Smooth muscle cell (in vitro differentiated cells): ENCODE results near the gene PPP2R3A. TPM values are rescaled to one million over a fixed set of nuclear protein-coding genes. Genes with fewer than 3 reads are reported as not detected.

Experiments used
- DNase-seq: peaks from one replicate; lab custom pipeline; 2025; ENCODE audit not compliant: unreplicated experiment; lab: John Stamatoyannopoulos, UW
- H2AFZ ChIP-seq: fragments of 200-600 bp; sonication (generic); 2 replicates; pipeline ENCODE4 v1.6.0; 2016; ENCODE audit warnings: antibody characterized with exemption, low read depth, mild to moderate bottlenecking
- H3F3A ChIP-seq: fragments of 200-600 bp; sonication (generic); 2 replicates; pipeline ENCODE4 v1.6.0; 2017; ENCODE audit warnings: antibody characterized with exemption, low read depth
- H3K27ac ChIP-seq: fragments of 200-600 bp; sonication (generic); 2 replicates; pipeline ENCODE4 v1.5.1; 2016; ENCODE audit warnings: low read depth, mild to moderate bottlenecking
- H3K27me3 ChIP-seq: fragments of 200-600 bp; sonication (generic); 2 replicates; pipeline ENCODE4 v1.6.1; 2016; ENCODE audit warnings: low read depth, mild to moderate bottlenecking
- H3K36me3 ChIP-seq: fragments of 200-600 bp; sonication (generic); 2 replicates; pipeline ENCODE4 v1.5.1; 2016; ENCODE audit warnings: low read depth
- H3K4me1 ChIP-seq: fragments of 200-600 bp; sonication (generic); 2 replicates; pipeline ENCODE4 v1.5.1; 2016; ENCODE audit warnings: low read depth
- H3K4me2 ChIP-seq: fragments of 200-600 bp; sonication (generic); 2 replicates; pipeline ENCODE4 v1.6.0; 2016; ENCODE audit warnings: mild to moderate bottlenecking
- H3K4me3 ChIP-seq: fragments of 200-600 bp; sonication (generic); 2 replicates; pipeline ENCODE4 v1.5.1; 2016; ENCODE audit warnings: mild to moderate bottlenecking
- H3K79me2 ChIP-seq: fragments of 200-600 bp; sonication (generic); 2 replicates; pipeline ENCODE4 v1.6.0; 2016; ENCODE audit warnings: low read depth, mild to moderate bottlenecking
- H3K9ac ChIP-seq: fragments of 200-600 bp; sonication (generic); 2 replicates; pipeline ENCODE4 v1.6.0; 2016; ENCODE audit warnings: low read depth
- H3K9me3 ChIP-seq: fragments of 200-600 bp; sonication (generic); replicated peaks from 2 replicates; pipeline ENCODE4 v1.5.1; 2016; ENCODE audit warnings: low read depth
- H4K20me1 ChIP-seq: fragments of 200-600 bp; sonication (generic); 2 replicates; pipeline ENCODE4 v1.6.0; 2016; ENCODE audit warnings: low read depth
- WGBS: methylation state at CpG from one replicate; pipeline ENCODE4 v1.1.7; 2016; ENCODE audit warnings: low lambda C conversion rate; 5-methylcytosine and 5-hydroxymethylcytosine counted together
- polyA plus RNA-seq: library from polyadenylated mRNA; unstranded; fragments of >200 nt; fragmentation: Nextera tagmentation; extraction: Ambion mirVana; gene quantifications from 2 replicates; pipeline ENCODE4 v1.2.1, GENCODE V29; 2016
- total RNA-seq: library from RNA; depleted of rRNA; stranded (reverse); fragments of >200 nt; gene quantifications from 2 replicates; pipeline ENCODE4 v1.2.3, GENCODE V29; 2014
- TF ChIP-seq, protein P1 (sequence below): fragments of 200-600 bp; sonication (generic); IDR thresholded peaks from 2 replicates; pipeline ENCODE4 v1.5.1; 2017; ENCODE audit warnings: borderline replicate concordance, mild to moderate bottlenecking, antibody characterized with exemption; ENCODE audit not compliant: insufficient read depth, poor library complexity, severe bottlenecking

The PPP2R3A gene
- total and polyA plus RNA-seq, 2 experiments from 2014 or later = 8.0 to 24.7 TPM

DNA sequence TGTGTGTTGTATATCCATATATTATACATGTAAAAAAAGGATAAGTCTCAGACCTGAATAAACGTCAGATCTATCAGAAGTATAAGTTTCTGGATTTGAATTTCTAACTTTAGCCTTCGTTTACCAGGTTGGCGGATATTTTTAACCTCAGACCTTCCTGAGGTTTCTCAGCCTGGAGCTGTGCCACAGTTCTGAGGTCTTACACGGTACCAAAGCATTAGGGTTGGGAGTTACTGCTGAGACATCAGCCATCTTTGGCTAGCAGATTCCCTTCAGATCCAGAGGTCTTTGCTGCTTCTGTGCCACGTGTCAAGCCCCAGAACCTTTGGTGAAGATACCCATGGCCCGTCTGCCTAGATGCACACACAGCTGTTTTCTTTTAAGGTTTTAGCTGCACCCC lies 84.7 kb downstream of the PPP2R3A start:
- DNase-seq = no peak
- H3K27me3 ChIP-seq = no peaks in the 10 kb centered on the region
- no peaks in the 10 kb centered on the region for H3K79me2 ChIP-seq
- no peaks in the 10 kb centered on the region for H4K20me1 ChIP-seq
- H3K4me3 ChIP-seq = no peak overlapping the region
- no peak overlapping the region for H2AFZ ChIP-seq
- TF ChIP-seq, protein P1, sequence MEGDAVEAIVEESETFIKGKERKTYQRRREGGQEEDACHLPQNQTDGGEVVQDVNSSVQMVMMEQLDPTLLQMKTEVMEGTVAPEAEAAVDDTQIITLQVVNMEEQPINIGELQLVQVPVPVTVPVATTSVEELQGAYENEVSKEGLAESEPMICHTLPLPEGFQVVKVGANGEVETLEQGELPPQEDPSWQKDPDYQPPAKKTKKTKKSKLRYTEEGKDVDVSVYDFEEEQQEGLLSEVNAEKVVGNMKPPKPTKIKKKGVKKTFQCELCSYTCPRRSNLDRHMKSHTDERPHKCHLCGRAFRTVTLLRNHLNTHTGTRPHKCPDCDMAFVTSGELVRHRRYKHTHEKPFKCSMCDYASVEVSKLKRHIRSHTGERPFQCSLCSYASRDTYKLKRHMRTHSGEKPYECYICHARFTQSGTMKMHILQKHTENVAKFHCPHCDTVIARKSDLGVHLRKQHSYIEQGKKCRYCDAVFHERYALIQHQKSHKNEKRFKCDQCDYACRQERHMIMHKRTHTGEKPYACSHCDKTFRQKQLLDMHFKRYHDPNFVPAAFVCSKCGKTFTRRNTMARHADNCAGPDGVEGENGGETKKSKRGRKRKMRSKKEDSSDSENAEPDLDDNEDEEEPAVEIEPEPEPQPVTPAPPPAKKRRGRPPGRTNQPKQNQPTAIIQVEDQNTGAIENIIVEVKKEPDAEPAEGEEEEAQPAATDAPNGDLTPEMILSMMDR = no peak
- H3F3A ChIP-seq = no peaks in the 10 kb centered on the region
- no peaks in the 10 kb centered on the region for H3K9me3 ChIP-seq
- H3K27ac ChIP-seq = no peak overlapping the region
- 65% methylated on average over 6 of the region's 6 CpGs for WGBS
- H3K9ac ChIP-seq = no peak overlapping the region
- H3K36me3 ChIP-seq = no peaks in the 10 kb centered on the region
- H3K4me2 ChIP-seq = no peak overlapping the region
- H3K4me1 ChIP-seq = no peaks in the 10 kb centered on the region

DNA sequence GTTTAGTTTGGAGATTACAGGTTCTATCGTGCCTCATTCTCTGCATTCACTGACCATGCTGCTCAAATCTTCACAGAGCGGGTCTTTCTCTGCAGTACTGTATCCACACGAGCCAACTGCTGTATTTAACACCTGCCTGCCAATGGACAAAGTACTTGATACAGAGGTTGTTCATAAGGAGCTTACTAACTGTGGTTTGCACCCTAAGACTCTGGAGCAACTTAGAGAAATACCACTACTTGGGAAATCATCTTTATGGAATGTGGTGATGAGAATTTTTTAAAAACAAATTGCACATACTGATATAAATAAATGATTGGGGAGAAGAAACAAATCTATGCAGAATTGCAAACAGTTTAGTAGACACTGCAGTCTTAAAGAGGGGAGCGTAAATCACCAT lies 90.0 kb downstream of the PPP2R3A start:
- no peaks in the 10 kb centered on the region for H3K9me3 ChIP-seq
- H3K4me1 ChIP-seq = no peaks in the 10 kb centered on the region
- no peaks in the 10 kb centered on the region for H3K27me3 ChIP-seq
- no peak overlapping the region for H3K4me3 ChIP-seq
- no peak overlapping the region for H3K27ac ChIP-seq
- no peaks in the 10 kb centered on the region for H4K20me1 ChIP-seq
- no peaks in the 10 kb centered on the region for H3K36me3 ChIP-seq
- no peak for DNase-seq
- no peak overlapping the region for H3K9ac ChIP-seq
- over 99% methylated on average over 4 of the region's 4 CpGs for WGBS
- TF ChIP-seq, protein P1 = no peak
- H2AFZ ChIP-seq = no peak overlapping the region
- H3K79me2 ChIP-seq = no peaks in the 10 kb centered on the region
- no peak overlapping the region for H3K4me2 ChIP-seq
- no peaks in the 10 kb centered on the region for H3F3A ChIP-seq

DNA sequence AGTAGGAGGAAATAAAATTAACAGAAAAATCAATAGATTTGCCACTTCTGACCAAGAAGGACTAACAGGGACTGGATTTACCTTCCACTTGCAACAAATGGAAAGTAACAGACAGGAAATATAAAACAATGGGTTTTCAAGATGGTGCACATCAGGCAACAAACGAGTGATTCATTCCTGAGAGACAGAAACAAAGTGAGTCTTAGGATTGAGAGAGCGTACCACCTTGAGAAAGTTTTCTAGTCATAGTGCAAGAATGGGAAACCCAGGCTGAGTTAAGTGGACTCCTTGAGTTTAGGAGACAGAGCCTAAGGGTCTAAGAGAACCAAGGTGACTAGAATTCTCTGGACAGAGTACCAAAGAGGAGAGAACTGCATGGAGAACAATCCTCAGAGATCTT lies 101.7 kb downstream of the PPP2R3A start:
- TF ChIP-seq, protein P1 = no peak
- DNase-seq = no peak
- no peak overlapping the region for H3K9ac ChIP-seq
- no peaks in the 10 kb centered on the region for H3F3A ChIP-seq
- H3K27me3 ChIP-seq = no peaks in the 10 kb centered on the region
- H3K27ac ChIP-seq = no peak overlapping the region
- no peak overlapping the region for H3K4me3 ChIP-seq
- H3K4me1 ChIP-seq = peaks cover 6% of the 10 kb centered on the region
- H3K36me3 ChIP-seq = no peaks in the 10 kb centered on the region
- no peak overlapping the region for H2AFZ ChIP-seq
- WGBS = 100% methylated on average over 2 of the region's 2 CpGs
- no peak overlapping the region for H3K4me2 ChIP-seq
- H3K79me2 ChIP-seq = no peaks in the 10 kb centered on the region
- H3K9me3 ChIP-seq = no peaks in the 10 kb centered on the region
- H4K20me1 ChIP-seq = no peaks in the 10 kb centered on the region

DNA sequence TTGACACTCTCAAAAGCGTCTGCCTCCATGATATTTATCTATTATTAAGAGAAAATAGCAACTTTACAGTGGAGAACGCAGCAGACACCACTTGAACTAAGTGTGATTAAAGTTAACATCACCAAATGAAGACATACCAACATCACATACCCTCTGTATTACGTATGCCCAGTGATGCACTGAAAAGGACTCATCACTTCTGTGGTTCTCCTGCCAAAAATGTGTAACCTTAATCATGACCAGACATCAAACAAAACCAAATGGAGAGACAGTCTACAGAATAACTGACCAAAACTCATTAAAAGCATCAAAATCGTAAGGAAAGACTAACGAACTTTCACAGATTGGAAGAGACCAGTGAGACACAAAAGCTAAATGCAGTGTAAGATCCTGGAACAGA lies 103.2 kb downstream of the PPP2R3A start:
- H3K79me2 ChIP-seq = no peaks in the 10 kb centered on the region
- H3K9me3 ChIP-seq = no peaks in the 10 kb centered on the region
- no peak overlapping the region for H3K4me3 ChIP-seq
- peaks cover 6% of the 10 kb centered on the region for H3K4me1 ChIP-seq
- H3K27ac ChIP-seq = no peak overlapping the region
- TF ChIP-seq, protein P1 = no peak
- 97% methylated on average over 5 of the region's 5 CpGs for WGBS
- H3F3A ChIP-seq = no peaks in the 10 kb centered on the region
- no peaks in the 10 kb centered on the region for H3K36me3 ChIP-seq
- DNase-seq = no peak
- H3K4me2 ChIP-seq = no peak overlapping the region
- no peaks in the 10 kb centered on the region for H4K20me1 ChIP-seq
- H3K27me3 ChIP-seq = no peaks in the 10 kb centered on the region
- no peak overlapping the region for H3K9ac ChIP-seq
- H2AFZ ChIP-seq = no peak overlapping the region
